Nephron (organoid): ENCODE measurements around the gene LPP.

Experiments used
- H3K27ac Mint-ChIP-seq, 3 experiments: 2 replicates each; pipeline ENCODE4 v1.8.0; 2020; ENCODE audit warnings: mixed read lengths in 3 of 3, mild to moderate bottlenecking in 2 of 3, moderate library complexity in 1 of 3
- H3K27me3 Mint-ChIP-seq: 2 replicates; pipeline ENCODE4 v1.8.0; 2021; ENCODE audit warnings: low read depth, mild to moderate bottlenecking, moderate library complexity, mixed read lengths
- H3K36me3 Mint-ChIP-seq: 2 replicates; pipeline ENCODE4 v1.8.0; 2020; ENCODE audit warnings: low read depth, mixed read lengths
- H3K4me1 Mint-ChIP-seq: 2 replicates; pipeline ENCODE4 v1.8.0; 2020; ENCODE audit warnings: mixed read lengths
- H3K4me3 Mint-ChIP-seq, 3 experiments: 2 replicates each; pipeline ENCODE4 v1.8.0; 2020; ENCODE audit warnings: mild to moderate bottlenecking in 3 of 3, mixed read lengths in 3 of 3, moderate library complexity in 2 of 3
- H3K9me3 Mint-ChIP-seq: 2 replicates; pipeline ENCODE4 v1.8.0; 2020; ENCODE audit warnings: mixed read lengths
- TF ChIP-seq, protein P1 (sequence below), 3 experiments: fragments of 200-600 bp; sonication (generic); IDR thresholded peaks; one replicate each; pipeline ENCODE4 v1.5.0; 2021; ENCODE audit warnings: antibody characterized with exemption in 3 of 3; ENCODE audit not compliant: unreplicated experiment in 3 of 3

LPP gene

DNA sequence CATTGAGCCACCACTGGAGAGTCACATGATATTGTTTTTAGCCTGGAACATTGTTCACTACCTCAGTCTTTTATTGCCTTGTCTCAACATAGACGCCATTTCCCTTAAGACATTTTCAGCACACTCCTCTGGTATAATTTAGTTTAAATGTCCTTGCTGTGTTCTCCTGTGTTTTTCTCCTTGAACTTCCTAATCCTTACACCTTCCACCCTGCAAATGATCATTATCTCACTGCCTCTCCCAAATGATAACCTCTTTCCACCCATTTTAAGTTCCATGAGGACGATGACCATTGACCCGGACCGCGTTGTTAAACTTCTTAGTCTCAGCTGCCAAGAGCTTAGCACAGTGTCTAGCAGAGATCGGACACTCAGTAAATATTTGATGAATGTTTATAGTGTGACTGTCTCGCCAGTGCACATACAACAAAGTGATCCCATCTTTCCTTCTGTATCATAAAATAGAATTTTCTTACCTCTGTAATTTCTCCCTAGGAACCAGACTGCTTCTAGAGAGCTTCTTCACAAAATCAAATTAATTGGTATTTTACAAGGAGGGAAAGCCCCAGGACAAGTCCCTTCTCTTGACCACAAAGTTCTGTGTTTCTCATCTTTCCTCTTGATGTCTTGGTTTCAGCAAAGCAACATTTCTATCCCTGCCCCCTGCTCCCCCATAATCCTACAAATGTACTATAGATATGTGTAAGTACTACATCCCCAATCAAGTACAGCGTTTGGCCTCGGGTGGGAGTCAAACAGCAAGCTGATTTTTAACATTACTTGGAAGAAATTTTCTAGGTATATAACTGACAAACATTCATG is 429.6 kb downstream of the LPP start:
- H3K27ac Mint-ChIP-seq, result no peak overlapping the region

DNA sequence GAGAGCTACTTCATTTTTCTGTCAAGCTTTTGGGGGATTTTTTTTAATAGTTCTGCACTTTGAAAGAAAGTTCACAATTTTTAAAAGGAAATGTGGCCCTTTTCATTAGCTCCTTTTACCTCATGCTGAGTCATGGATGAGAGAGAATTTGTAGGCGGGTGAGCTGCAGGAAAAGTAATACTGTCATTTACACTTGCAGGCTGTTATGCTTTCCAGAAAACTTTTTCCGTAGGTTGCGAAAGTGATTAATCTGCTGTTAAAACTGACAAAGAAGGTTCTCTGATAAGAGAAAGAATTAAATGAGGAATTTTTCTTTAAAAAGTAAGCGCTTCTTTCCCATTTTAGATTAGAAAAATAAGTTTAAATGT is 430.2 kb downstream of the LPP start:
- Mint-ChIP-seq H3K4me3 (no peak overlapping the region), H3K27me3 (no peaks in the 10 kb centered on the region), H3K27ac (peak overlapping the region in 1 of 3 experiments; percentile 31), H3K9me3 (no peaks in the 10 kb centered on the region), H3K4me1 (peaks cover 18% of the 10 kb centered on the region), H3K36me3 (no peaks in the 10 kb centered on the region)
- TF ChIP-seq, protein P1, sequence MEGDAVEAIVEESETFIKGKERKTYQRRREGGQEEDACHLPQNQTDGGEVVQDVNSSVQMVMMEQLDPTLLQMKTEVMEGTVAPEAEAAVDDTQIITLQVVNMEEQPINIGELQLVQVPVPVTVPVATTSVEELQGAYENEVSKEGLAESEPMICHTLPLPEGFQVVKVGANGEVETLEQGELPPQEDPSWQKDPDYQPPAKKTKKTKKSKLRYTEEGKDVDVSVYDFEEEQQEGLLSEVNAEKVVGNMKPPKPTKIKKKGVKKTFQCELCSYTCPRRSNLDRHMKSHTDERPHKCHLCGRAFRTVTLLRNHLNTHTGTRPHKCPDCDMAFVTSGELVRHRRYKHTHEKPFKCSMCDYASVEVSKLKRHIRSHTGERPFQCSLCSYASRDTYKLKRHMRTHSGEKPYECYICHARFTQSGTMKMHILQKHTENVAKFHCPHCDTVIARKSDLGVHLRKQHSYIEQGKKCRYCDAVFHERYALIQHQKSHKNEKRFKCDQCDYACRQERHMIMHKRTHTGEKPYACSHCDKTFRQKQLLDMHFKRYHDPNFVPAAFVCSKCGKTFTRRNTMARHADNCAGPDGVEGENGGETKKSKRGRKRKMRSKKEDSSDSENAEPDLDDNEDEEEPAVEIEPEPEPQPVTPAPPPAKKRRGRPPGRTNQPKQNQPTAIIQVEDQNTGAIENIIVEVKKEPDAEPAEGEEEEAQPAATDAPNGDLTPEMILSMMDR (IDR thresholded peaks at IDR 0.05; ENCODE audit: unreplicated experiment in 3 of 3), result no peak

More for the DNA sequence above, 429.6 kb downstream of the LPP start:
- no peaks in the 10 kb centered on the region for H3K36me3 Mint-ChIP-seq
- no peak overlapping the region for H3K4me3 Mint-ChIP-seq
- no peaks in the 10 kb centered on the region for H3K9me3 Mint-ChIP-seq
- H3K27me3 Mint-ChIP-seq, result no peaks in the 10 kb centered on the region
- peaks cover 21% of the 10 kb centered on the region for H3K4me1 Mint-ChIP-seq
- TF ChIP-seq, protein P1 (IDR thresholded peaks at IDR 0.05; ENCODE audit: unreplicated experiment in 3 of 3), result no peak

DNA sequence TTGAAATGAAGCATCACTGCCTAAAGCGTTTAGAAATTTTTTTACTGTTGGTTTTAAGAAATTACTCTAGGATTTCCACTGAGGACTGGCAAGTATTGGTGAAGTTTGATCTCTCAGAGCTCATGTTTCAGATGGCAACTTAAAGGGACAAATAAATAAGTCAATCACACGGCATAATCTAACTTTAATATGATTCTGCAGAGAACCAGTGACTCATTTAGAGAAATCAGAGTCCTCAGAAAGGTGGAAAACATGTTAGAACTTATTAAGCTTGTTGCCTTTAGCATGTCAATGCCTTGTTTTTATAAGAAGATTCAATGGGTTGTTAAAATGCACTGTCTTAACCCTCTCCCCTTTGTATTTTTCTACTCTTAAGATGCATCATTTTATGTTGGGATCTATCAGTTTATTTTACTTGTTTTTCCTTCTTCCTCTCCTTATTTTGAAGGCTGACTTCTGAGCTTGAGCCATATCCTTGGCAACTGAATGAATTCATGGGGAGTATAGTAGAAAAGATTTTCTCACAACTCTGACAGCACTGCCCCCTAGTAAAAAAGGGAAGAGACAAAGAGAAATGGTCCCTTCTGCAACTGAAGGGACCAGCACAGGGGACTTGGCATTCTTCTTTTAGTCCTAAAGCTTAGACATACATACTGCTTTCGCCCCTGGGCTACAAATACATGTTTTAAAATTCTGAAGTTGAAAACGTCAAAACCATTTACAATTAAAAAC is 431.2 kb downstream of the LPP start:
- no peaks in the 10 kb centered on the region for H3K9me3 Mint-ChIP-seq
- no peaks in the 10 kb centered on the region for H3K36me3 Mint-ChIP-seq
- peaks cover 17% of the 10 kb centered on the region for H3K4me1 Mint-ChIP-seq
- TF ChIP-seq, protein P1 (IDR thresholded peaks at IDR 0.05; ENCODE audit: unreplicated experiment in 3 of 3), result no peak
- H3K27ac Mint-ChIP-seq, result peak overlapping the region in 2 of 3 experiments; percentile 2 to 31
- H3K27me3 Mint-ChIP-seq, result no peaks in the 10 kb centered on the region
- H3K4me3 Mint-ChIP-seq, result no peak overlapping the region

DNA sequence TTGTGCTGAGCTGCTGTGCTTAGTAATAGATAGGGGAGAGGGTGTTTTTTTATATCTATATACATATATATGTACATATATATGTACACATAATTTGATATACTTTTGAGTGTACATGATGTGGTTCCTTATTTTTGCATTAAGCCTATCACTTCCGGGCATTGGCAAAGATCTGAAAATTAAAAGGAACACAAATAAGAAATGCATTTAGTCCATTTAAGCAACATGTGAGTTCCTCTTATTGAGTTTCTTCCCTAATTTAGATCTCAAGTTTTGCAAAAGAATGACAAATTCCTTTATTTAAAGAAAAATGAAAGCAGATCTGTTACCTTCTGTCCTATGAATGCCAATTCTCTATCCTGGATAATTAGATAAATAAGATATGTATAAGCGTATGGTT is 435.1 kb downstream of the LPP start:
- Mint-ChIP-seq H3K4me3 (no peak overlapping the region), H3K9me3 (no peaks in the 10 kb centered on the region), H3K27ac (no peak overlapping the region), H3K36me3 (no peaks in the 10 kb centered on the region), H3K4me1 (peaks cover 17% of the 10 kb centered on the region), H3K27me3 (no peaks in the 10 kb centered on the region)
- TF ChIP-seq, protein P1 (IDR thresholded peaks at IDR 0.05; ENCODE audit: unreplicated experiment in 3 of 3), result no peak

DNA sequence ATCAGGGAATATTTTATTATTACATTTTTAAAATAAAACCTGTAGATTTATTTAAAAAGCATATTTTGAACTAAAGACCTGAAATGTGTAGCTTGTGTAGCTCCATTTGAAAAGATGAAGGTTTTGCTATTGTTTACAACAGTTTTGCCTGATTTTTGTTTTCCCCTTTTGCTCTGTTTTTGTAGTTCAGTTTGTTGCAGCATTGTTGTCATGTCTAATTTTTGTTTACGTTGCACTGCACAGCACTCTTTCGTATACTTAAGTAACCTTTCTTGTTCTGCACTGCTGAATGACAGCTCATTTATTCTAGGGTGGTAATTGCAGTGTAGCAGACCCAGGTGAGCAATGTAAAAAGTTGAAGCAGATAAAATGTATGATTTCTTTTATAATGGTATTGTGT is 435.8 kb downstream of the LPP start:
- Mint-ChIP-seq H3K27ac (no peak overlapping the region), H3K9me3 (no peaks in the 10 kb centered on the region), H3K4me3 (no peak overlapping the region), H3K36me3 (no peaks in the 10 kb centered on the region), H3K4me1 (peaks cover 12% of the 10 kb centered on the region), H3K27me3 (no peaks in the 10 kb centered on the region)
- TF ChIP-seq, protein P1 (IDR thresholded peaks at IDR 0.05; ENCODE audit: unreplicated experiment in 3 of 3), result no peak
